HG02943 (cell line): Measurements from ENCODE around the gene TSPAN3.

Source experiments
- ATAC-seq: cut with Tn5 transposase; IDR thresholded peaks from one replicate; pipeline ENCODE4 v1.9.1; 2021; ENCODE audit warnings: mild to moderate bottlenecking, low read depth, moderate library complexity; ENCODE audit not compliant: unreplicated experiment

The TSPAN3 gene

DNA sequence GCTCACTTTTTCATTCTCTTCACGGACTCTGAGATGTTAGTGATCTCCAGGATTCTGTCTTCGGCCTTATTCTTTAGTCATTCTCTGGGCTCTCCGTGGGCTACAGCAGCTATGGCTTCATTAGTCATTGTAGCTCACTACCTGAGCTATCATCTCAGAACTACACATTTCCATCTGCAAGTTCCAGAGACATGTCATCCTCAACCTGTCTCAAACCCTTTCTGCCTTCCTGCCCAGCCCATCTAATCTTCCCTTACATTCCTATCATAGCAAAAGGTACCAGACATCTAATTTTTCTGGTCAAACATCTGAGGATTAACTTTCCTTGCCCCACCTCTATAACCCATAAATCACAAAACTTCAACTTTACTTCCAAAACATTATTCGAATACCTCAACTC, 13.2 kb downstream of the TSPAN3 start:
- ATAC-seq: no peak

GRCh38 chr15:77057072-77057471, 13.8 kb downstream of the TSPAN3 start:
- no peak for ATAC-seq

GRCh38 chr15:77053709-77054108, 17.2 kb downstream of the TSPAN3 start:
- no peak for ATAC-seq

DNA sequence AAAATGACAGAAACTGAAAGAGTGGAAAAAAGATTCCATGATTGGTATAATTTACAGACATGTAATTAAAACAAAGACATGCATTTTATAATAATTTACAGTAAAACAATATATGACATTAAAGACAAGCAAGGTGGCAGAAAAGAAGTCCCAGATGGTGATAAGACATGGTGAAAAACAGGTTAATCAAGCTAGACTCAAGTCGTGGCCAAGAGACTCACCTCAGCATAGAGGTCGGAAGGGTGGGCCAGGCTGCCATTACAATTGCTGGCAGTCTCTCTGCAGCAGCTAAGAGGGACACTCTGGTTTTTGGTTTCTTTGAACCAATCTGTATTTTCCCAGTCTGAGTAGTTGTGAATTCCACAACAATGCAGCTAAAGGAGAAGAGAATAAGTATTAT, 18.4 kb downstream of the TSPAN3 start:
- no peak for ATAC-seq

DNA sequence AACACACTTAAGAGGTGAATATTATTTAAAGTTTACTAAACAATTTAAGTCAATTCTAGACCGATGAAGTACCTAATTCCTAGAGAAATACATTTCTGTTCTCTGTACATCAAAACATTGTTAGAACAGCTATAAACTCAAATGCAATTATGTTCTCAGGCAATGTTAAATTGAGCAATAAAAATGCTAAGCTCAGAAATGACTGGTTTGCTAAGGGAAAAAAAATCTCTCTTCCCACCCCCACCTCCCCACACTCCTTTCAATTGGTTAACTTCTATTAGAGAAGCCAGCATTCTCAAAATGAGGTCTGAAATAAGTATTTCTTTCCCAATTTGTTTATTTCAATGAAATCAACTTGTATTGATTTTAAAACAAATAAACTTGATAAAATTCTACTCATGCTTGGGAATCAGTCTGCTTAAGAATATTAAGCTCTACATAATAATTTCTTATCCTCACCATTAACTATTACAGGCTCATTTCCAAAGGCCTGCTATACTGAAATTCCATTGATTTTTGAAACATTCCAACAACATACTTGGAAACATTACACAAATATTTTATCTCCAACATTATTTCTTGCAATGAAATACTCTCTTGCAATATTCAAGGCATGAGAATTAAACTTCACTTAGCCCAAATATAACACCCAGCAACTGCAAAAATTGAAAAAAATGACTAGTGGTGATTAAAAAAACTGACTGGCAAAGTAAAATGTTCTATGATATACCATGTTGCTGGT, 22.6 kb downstream of the TSPAN3 start:
- no peak for ATAC-seq

DNA sequence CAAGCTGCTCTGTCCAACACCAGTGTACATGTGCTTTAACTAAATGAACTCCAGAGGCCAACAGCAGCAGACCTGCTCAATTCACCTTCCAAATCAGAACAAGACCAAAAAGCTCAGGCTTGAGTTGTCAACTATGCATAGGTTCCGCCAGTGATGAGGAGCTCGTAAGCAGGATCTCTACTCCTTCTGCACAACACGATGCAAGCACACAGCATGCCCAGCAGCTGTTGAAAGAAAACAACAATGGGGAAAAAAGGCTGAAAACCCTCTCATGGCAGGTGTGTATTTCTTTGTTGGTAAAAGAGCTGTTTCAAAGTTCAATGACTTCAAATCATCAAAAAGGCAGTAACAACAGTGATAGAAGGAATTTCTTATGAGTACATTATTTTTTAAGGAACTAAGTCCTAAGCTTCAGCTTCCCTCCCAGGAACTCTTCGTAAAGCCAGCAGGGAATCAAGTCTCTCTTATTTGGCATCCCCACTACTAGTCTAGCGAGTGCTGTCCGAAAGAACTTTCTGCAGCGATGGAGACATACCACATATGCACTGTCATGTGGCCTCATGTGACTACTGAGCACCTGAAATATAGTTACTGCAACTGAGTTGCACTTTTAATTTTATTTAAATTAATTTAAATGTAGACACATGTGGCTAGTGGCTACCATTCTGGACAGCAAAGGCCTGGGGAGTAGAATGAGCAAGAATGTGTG, 24.1 kb downstream of the TSPAN3 start:
- no peak for ATAC-seq

DNA sequence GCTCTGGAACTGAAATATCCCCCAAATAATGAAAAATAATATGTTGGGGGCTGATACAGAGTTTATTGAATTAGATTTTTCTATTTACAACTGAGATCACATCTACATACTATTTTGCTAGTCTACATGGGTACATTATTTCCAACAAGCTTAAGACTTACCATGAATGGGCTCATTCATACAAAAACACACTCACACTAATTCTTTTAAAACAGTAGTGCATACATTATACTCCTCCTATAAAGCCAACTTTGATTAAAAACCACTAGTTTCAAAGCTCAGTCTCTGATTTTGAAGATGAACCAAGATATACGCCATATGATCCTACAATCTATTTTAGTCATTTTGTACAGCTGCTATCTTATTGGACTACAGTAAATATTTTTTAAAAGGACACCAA, 24.9 kb downstream of the TSPAN3 start:
- ATAC-seq: no peak

DNA sequence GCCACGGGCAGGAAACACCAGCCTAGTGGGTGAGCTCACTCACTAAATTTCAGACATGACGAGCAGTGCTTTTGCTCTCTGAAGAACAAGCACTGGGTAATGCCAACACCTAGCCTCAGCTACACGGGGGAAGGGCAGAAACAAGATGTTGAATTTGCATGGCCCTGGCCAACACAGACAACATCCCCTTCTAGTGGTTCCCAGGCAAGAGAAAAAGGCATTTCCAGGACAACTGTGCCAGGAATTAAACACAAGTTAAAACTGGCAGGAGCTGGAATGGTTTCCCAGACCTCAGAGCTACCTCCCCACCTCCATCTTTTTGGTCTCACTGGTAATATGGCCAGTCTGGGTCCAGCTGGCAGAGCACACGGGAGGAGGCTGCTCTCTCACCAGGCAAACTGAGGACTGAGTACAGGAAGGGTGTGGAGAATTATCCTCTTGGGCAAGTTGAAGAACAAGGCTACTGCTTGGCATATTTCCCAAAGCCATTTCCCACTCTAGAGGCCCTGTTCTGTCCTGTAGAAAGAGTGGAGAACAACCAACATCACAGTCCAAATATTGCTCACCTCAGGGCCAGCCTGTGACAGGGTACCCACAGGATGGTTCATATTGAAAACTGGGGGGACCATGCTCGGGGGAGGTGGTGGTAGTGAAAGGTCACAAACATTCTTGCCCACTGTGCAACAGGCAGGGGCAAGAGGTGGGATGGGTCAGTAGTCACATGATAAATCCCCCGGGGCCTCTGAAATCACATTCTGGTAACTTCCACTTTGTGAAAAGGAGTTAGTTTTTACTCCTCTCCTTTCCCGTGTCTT, 26.5 kb downstream of the TSPAN3 start:
- no peak for ATAC-seq

DNA sequence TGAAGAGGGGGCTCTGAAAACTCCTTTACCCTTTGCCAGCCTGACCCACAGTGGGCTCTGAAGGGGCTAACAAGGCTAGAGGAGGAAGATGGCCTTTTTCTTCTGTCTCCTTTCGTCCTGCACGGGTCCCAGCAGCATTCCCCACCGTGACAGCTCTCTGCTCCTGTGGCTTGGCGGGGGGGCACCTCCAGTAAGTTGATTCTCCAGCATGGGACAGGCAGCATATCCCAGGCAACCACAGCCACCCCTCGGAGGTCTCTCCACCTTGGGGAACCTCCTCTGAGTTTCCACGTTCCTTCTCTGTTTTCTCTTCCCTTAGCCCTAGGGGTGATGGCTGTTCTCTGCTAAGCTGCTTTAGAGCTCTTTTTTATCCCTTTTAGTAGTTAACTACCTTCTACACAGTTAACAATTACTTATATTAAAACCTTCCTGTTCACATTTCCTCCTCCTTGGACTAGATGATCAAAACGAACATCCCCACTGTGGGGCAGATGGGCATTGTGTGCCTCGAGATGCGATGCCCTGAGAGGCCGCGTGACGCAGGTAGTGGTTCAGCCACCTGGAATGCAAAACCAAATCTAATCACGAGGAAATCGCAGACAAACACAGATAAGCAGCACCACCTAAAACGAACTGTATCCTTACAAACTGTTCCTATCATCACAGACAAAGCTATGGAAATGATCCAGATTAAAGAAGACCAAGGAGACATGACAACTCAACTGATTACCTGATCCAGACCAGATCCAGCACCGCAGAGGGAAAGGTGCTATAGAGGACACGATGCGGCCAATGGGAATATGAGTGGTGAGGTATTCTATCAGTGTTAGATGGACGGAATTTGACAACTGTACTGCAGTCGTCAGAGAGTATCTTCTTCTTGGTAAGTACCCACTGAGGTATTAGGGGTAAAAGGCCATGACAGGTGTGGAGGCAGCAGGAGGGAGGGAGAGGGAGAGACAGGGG, 27.7 kb downstream of the TSPAN3 start:
- no peak for ATAC-seq

DNA sequence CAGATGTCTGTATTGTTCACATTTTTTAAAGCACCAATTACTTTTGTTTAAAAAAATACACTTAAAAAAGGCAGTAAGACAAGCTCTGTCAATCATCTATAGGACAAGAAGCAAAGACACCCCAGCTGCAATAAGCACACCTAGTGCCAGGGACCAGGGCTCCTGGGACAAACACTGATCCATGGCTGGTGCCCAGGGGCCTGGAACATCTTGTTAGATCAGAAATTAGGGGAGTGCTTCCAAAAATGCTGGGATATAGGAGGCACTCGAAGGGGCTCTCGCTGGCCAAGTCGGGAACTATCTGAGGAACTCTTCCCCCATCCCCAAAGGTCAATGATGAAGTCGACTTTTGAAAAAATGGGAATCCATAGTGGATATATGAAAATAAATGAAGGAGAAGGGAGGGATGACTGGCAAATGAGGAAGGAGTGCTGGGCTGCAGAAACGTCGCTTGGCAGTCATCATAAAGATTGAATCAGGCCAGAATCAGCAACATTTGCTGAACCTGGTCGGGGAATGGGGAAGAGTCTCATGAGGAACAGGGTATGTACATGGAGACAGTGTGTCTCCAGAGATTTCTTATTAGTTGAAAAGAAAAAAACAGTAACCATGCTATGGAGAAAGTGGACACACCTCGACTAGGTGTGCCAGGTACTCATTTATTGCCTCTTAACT, 28.5 kb downstream of the TSPAN3 start:
- ATAC-seq: no peak

DNA sequence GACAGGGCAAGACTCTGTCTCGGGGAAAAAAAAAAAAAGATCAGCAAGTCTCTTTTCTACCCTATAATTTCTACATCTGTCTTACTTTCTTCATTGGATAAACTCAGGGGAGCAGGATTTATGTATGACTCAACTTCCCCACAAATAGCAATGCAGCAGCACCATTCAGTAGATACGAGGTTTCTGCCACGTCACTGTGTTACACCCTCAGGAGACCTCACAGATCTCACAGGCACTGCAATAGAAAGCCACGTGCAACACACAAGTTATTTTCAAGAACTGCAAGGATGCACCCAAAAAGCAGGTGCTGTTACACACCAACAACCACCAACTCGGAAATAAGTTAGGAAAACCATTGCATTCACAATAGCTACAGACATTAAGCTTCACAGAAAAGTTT, 30.2 kb downstream of the TSPAN3 start:
- no peak for ATAC-seq

DNA sequence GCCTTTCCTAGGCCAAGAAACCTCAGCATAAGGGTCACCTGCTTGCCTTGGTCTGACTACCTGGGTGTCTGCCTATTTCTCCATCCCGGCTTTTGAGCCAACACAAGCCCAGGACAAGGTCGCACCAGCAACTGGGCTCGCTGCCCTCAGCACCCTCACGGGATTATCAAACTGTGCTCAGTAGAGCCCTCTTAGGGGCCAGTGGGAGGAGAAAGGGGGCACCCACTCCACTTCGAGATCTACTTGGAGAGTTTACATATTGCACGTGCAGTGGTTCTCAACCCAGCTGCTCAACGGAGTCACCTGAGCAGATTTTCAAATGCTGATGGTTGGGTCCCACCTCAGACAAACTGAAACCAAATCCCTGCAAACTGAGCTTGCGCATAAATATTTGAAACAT, 31.1 kb downstream of the TSPAN3 start:
- no peak for ATAC-seq

GRCh38 chr15:77039217-77039533, 31.7 kb downstream of the TSPAN3 start:
- ATAC-seq: no peak

DNA sequence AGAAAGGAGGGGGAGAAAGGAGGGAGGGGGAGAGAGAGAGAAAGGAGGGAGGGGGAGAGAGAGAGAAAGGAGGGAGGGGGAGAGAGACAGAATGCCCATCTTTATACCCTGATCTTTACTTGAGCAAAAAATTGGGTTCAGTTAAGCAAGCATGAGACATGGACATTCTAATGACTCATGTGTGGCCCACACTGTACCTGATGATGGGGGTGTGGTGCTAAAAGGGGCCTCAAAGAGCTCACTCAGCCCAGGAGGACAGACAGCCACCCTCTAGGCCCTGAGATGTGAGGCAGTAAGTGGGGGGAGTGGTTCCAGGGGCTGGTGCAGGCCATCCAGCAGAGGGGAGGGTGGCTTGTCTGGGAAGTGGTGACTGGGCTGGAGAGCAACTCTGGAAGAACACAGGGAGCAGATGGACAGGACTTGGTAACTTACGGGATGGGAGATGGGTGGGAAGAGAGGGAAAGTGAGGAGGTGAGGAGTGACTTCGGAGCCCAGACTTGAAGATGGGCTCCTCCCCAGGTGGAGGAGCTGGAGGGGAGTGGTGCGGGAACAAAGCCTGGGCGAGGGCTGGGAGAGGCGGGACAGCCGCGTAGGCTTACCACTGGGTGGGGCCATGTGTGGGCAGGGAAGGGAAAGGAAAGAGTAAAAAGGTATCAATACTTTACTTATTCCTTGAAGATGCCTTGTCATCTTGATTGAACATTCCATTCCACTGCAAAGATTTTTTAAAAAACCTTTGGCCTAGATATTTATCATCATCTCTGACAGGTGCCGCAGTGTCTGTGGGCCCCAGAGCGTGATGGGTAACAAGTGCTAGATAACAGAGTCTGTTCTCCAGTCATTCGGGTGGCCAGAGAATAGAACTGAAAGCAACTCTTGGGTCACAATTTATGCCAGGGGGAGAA, 32.3 kb downstream of the TSPAN3 start:
- ATAC-seq: no peak

DNA sequence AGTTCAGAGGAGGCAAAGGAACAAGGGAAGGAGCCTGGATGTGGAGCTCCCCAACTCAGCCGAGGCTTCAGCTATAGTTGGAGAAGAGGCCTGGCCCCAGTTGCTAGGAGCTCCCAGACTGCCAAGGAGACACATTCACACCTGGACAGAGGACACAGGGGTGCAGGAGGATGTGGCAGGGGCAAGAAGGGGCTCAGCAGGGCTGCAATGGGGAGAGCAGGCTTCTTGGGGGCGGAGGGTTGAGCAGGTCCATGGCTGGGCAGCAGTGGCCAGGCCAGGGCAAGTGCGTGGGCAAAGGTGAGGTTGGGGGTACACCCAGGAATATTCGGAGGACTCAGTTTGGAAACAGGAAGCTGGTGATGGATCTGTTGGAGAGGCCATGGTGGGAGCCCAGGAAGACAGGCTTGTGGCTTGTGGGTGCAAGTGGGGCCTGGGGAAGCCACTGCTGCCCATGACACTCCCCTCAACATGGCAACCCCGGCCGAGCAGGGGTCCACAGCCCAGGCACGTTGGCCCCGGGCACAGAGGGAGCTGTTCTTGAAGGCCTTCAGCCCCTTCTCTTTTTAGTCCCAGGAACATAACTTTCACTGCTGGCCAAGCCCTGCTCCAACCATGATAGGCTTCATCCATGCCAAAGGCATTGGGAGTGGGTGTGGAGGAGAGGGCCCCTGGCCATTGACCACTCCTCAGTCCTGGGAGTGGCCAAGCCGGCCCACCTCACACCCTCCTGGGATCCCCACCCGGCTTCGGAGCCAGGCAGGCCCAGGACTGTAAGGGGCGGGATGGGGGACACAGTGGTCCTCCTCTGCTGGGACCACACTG, 33.3 kb downstream of the TSPAN3 start:
- no peak for ATAC-seq

DNA sequence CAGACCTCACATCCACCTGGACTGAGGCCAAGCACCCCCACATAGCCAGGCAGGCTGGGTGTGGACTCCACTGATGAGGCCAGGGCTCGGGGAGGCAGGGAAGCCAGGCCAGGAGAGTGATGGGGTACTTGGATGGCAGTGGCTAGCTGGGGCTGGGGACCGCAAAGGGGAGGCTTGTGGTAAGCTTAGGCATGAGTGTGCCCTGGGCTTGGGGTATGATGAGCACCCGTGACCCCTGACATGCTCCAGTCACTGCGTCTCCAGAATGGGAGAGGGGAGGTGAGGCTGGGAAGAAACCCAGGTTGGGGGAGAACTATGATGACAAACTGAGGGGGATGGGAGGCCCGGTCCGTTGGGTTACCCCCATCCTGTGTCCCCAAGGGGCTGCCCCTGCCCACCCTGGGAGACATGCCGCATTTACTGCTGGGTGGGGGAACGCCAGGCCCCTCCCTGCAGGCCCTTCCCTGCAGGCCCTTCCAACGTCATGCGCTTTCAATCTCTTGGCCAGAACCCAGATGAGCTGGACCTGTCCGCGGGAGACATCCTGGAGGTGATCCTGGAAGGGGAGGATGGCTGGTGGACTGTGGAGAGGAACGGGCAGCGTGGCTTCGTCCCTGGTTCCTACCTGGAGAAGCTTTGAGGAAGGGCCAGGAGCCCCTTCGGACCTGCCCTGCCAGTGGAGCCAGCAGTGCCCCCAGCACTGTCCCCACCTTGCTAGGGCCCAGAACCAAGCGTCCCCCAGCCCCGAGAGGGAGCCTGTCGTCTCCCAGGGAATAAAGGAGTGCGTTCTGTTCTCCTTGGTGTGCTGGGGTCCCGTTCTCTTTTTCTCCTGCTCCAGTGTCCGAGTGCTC, 34.1 kb downstream of the TSPAN3 start:
- ATAC-seq: no peak

DNA sequence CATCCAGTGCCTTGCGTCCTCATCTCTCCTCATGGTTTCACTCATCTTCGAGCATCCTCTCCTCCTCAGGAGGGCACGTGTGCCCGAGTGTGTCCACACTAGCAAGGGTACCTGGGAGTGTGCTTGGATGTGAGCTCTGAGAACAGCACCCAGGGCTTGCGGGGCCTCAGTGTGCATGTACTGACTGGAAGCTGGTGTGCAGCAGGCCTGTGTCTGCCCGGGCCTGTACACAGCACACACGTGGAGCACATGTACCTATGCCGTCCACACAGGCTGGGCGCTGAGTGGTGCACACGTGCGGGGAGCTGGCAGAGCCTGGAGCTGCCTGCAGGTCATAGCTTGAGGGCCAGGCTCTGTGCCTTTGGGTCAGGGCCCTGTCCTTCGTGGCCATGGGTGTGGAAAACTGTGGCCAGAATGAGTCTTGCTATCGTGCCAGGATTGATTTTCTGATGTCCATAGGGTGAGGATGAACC, 34.9 kb downstream of the TSPAN3 start:
- ATAC-seq: no peak
